ENCODE data around the gene SCAMP2. TPM values are rescaled to one million over a fixed set of nuclear protein-coding genes. Genes with fewer than 3 reads are reported as not detected.

SCAMP2 gene
- total RNA-seq, 1 experiment from 2014 or later, result 121 TPM

GRCh38 chr15:74906450-74907162, 33.4 kb upstream of the SCAMP2 start, which contains the start of gene FAM219B:
FAM219B (minus strand) TSS chr15:74906851; CDS start chr15:74906800, 51 bp downstream.
- Histone ChIP-seq H3K4me1 (ENCODE audit: control insufficient read depth, insufficient read depth, low read length) (peaks cover 13% of the 10 kb centered on the region), H3K9me3 (ENCODE audit: control insufficient read depth, insufficient read depth, low read depth, low read length) (no peaks in the 10 kb centered on the region), H3K27me3 (ENCODE audit: control insufficient read depth, insufficient read depth, low read length) (no peaks in the 10 kb centered on the region), H3K4me3 (ENCODE audit: low read depth in 2 of 2, low read length in 2 of 2) (peak within 1 kb of the TSS; percentile 89 to 94), H3K36me3 (ENCODE audit: control insufficient read depth, insufficient read depth, low read length) (peaks cover 14% of the 10 kb centered on the region; the same call in 1 of the 2 replicates), H3K27ac (ENCODE audit: low read length) (peak within 1 kb of the TSS; percentile 95)
- no peak for DNase-seq (ENCODE audit: low read depth, low spot score)
- POLR2A ChIA-PET, result interaction anchor here (0.6 kb wide), 1 partner anchor 32 kb away, joined by 9 read pairs; no protein-coding TSS in a partner anchor
- peak; percentile 96 for ATAC-seq
- in situ Hi-C loops (cut with HindIII; ENCODE audit: low pct_unique_long_range_greater_than_20kb, low sequenced_read_pairs) (no loop called here), intact Hi-C loops (cut with micrococcal nuclease; ENCODE audit: unreplicated experiment) (no loop called here)
- CTCF ChIA-PET, result interaction anchor here (0.6 to 0.7 kb wide), 2 partner anchors 136 to 195 kb away, joined by 3 read pairs; no protein-coding TSS in a partner anchor
- no TSS peak for BruUV-seq (replicated peaks)
- TF ChIP-seq REST (IDR thresholded peaks at IDR 0.05; ENCODE audit: insufficient read depth in 1 of 2, low read depth in 2 of 2, low read length in 1 of 2) (no peak), CTCF (IDR thresholded peaks at IDR 0.05) (no peak), POLR2AphosphoS5 (IDR thresholded peaks at IDR 0.05; ENCODE audit: low read depth, low read length) (peak; percentile 85), TCF7L2 (IDR thresholded peaks at IDR 0.05; ENCODE audit: low read depth, low read length) (no peak), SIN3A (IDR thresholded peaks at IDR 0.05; ENCODE audit: borderline replicate concordance, insufficient read depth, low read depth, low read length) (peak; percentile 54; the same call in 1 of the 2 replicates)

- intact Hi-C loops (cut with micrococcal nuclease; ENCODE audit: unreplicated experiment), result no loop called here
- no TSS peak for BruUV-seq (replicated peaks)
- DNase-seq (ENCODE audit: low read depth, low spot score), result no peak
These were observed 32.9 kb upstream of the SCAMP2 start for GRCh38 chr15:74906067-74906449.

More at GRCh38 chr15:74906067-74906449, 32.9 kb upstream of the SCAMP2 start:
- peak overlapping the region; percentile 89 to 94 for H3K4me3 ChIP-seq (ENCODE audit: low read depth in 2 of 2, low read length in 2 of 2)
- H3K27ac ChIP-seq (ENCODE audit: low read length), result peak overlapping the region; percentile 95
- in situ Hi-C loops (cut with HindIII; ENCODE audit: low pct_unique_long_range_greater_than_20kb, low sequenced_read_pairs), result no loop called here
- CTCF ChIA-PET, result interaction anchor here (0.6 to 0.7 kb wide), 3 partner anchors 105 to 194 kb away, joined by 3 to 4 read pairs (median 3); no protein-coding TSS in a partner anchor
- no peak for TF ChIP-seq SIN3A (IDR thresholded peaks at IDR 0.05; ENCODE audit: borderline replicate concordance, insufficient read depth, low read depth, low read length)
- no peak for TF ChIP-seq POLR2AphosphoS5 (IDR thresholded peaks at IDR 0.05; ENCODE audit: low read depth, low read length)
- TF ChIP-seq REST (IDR thresholded peaks at IDR 0.05; ENCODE audit: insufficient read depth in 1 of 2, low read depth in 2 of 2, low read length in 1 of 2), result no peak
- TF ChIP-seq TCF7L2 (IDR thresholded peaks at IDR 0.05; ENCODE audit: low read depth, low read length), result no peak
- TF ChIP-seq CTCF (IDR thresholded peaks at IDR 0.05), result no peak
- peak; percentile 51 for ATAC-seq
- POLR2A ChIA-PET, result interaction anchor here (0.6 kb wide), 1 partner anchor 33 kb away, joined by 9 read pairs; no protein-coding TSS in a partner anchor
- H3K36me3 ChIP-seq (ENCODE audit: control insufficient read depth, insufficient read depth, low read length), result peaks cover 18% of the 10 kb centered on the region; the same call in 1 of the 2 replicates
- H3K27me3 ChIP-seq (ENCODE audit: control insufficient read depth, insufficient read depth, low read length), result no peaks in the 10 kb centered on the region
- H3K4me1 ChIP-seq (ENCODE audit: control insufficient read depth, insufficient read depth, low read length), result peaks cover 13% of the 10 kb centered on the region
- no peaks in the 10 kb centered on the region for H3K9me3 ChIP-seq (ENCODE audit: control insufficient read depth, insufficient read depth, low read depth, low read length)
